Ovary (tissue), 9 donors: ENCODE data around the gene GTF2IRD2. TPM values are rescaled to one million over a fixed set of nuclear protein-coding genes. Genes with fewer than 3 reads are reported as not detected.
"Not testable (repeated sequence)": the region's sequence is repeated elsewhere in the genome, so short reads cannot be mapped to it uniquely, and the experiment has no call there.

Experiments used
- DNase-seq, 5 donors: peaks; one replicate each; pipeline ENCODE4 v3.0.0-alpha.2; 2019 to 2020
- H3K27ac ChIP-seq, 2 donors: fragments of 200-600 bp; one replicate each; pipeline versions ENCODE4 v1.5.1 to v1.8.0; 2019 to 2022
- H3K27me3 ChIP-seq: fragments of 200-600 bp; one replicate; pipeline ENCODE4 v1.8.0; 2022
- H3K36me3 ChIP-seq: fragments of 200-600 bp; sonication (generic); one replicate; pipeline ENCODE4 v1.5.1; 2019
- H3K4me1 ChIP-seq: one replicate; pipeline ENCODE4 v1.8.1; 2013; ENCODE audit warnings: mild to moderate bottlenecking, moderate library complexity; ENCODE audit not compliant: insufficient read depth
- H3K4me3 ChIP-seq: fragments of 200-600 bp; sonication (generic); one replicate; pipeline ENCODE4 v1.5.1; 2017
- H3K9me3 ChIP-seq, 2 donors: fragments of 200-600 bp in 1 of 2; sonication (generic) in 1 of 2; one replicate each; pipeline versions ENCODE4 v1.5.1 to v1.8.1; 2013 to 2019; ENCODE audit warnings: mild to moderate bottlenecking in 1 of 2, moderate library complexity in 1 of 2
- WGBS, 3 donors: extraction: QIAGEN DNeasy Blood & Tissue Kit in 1 of 3; methylation state at CpG; one replicate each; pipeline versions ENCODE4 v1.1.5 to v1.1.7; 2013 to 2017; 5-methylcytosine and 5-hydroxymethylcytosine counted together
- intact Hi-C, 4 donors: fragments of 100-400 bp; cut with DNase I; formaldehyde crosslinking; loops; one replicate each; pipeline versions ENCODE4 v1.11.0 to v1.15.1; 2022 to 2023
- polyA plus RNA-seq, 2 donors: library from polyadenylated mRNA; stranded (reverse); fragments of 200-250 nt in 1 of 2; fragments of 350-450 nt in 1 of 2; fragmentation: Illumina TruSeq in 1 of 2; extraction: RNeasy Lipid Tissue Mini Kit (QIAGEN cat#74804) in 1 of 2; gene quantifications; one replicate each; pipeline ENCODE4 v1.2.3, GENCODE V29; 2013 to 2014
- total RNA-seq, 7 donors: library from RNA; depleted of rRNA in 2 of 7; stranded (reverse); fragments of >200 nt in 2 of 7; fragmentation: NEBNext Ultra II Directional in 3 of 7; extraction: Animal tissue kit (Norgen Biotek cat#: 25700) in 3 of 7; gene quantifications; one replicate each; pipeline versions ENCODE4 v1.1.0 to v1.2.4, GENCODE V29; 2016 to 2023
- donor health status: DM: no; HTN: no; CAD: no; lungs with moderate emphysema.
- donor health status: DM: no; HTN: no; CAD: no.
- donor health status: Bipolar disorder and iron deficiency.
- donor health status: DM: yes; HTN: yes; CAD: no.
- donor health status: DM: no; HTN: no; CAD: no.
- donor health status: DM: yes; HTN: yes; CAD: no.

The GTF2IRD2 gene
- total and polyA plus RNA-seq, 9 donors: 16.3 to 46.7 (median 23.9) TPM

GRCh38 chr7:74779053-74779452, 72.4 kb downstream of the GTF2IRD2 start:
- H3K9me3 ChIP-seq, H3K4me1 ChIP-seq, H3K4me3 ChIP-seq, DNase-seq, H3K27me3 ChIP-seq, intact Hi-C loops, H3K36me3 ChIP-seq, H3K27ac ChIP-seq: not testable (repeated sequence)
- 78% methylated on average over 12 of the region's 17 CpGs; no CpG with 5 or more reads in 2 of the 3 donors for WGBS, 3 donors

DNA sequence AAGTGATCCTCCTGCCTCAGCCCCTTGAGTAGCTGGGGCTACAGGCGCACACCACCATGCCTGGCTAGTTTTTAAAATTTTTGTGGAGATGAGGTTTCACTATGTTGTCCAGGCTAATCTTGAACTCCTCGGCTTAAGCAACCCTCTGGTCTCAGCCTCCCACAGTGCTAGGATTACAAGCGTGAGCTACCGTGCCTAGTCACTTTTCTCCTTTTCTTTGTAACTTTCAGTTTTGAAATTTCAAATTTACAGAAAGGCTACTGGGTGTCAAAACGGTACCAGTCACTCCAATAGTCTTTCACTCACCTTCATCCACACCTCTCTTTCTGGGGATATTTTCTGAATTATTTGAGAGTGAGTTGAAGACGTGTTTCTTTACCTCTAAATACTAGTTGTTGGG, 76.3 kb downstream of the GTF2IRD2 start:
- DNase-seq, H3K9me3 ChIP-seq, H3K4me3 ChIP-seq, H3K27ac ChIP-seq, intact Hi-C loops, H3K27me3 ChIP-seq, H3K4me1 ChIP-seq, H3K36me3 ChIP-seq: not testable (repeated sequence)
- WGBS, 3 donors: no CpG with 5 or more reads among the region's 6 CpGs

GRCh38 chr7:74773760-74774750, 77.3 kb downstream of the GTF2IRD2 start, which contains the start of gene NCF1:
NCF1 (plus strand) TSS chr7:74774011; CDS start chr7:74774032, 21 bp downstream.
- H3K36me3 ChIP-seq, H3K27ac ChIP-seq, intact Hi-C loops, H3K4me1 ChIP-seq, H3K27me3 ChIP-seq, H3K4me3 ChIP-seq, DNase-seq, H3K9me3 ChIP-seq: not testable (repeated sequence)
- no CpG with 5 or more reads among the region's 21 CpGs for WGBS, 3 donors

- H3K27ac ChIP-seq, H3K4me1 ChIP-seq, intact Hi-C loops, H3K4me3 ChIP-seq, DNase-seq, H3K9me3 ChIP-seq, H3K36me3 ChIP-seq, H3K27me3 ChIP-seq: not testable (repeated sequence)
- 74 to 93% (median 75%) methylated on average over 2 to 6 of the region's 6 CpGs for WGBS, 3 donors
These were observed 79.3 kb downstream of the GTF2IRD2 start for GRCh38 chr7:74772093-74772492.

- 77 to 84% (median 83%) methylated on average over 4 to 5 of the region's 7 CpGs for WGBS, 3 donors
- not testable (repeated sequence) for H3K9me3 ChIP-seq, DNase-seq
These were observed 81.3 kb downstream of the GTF2IRD2 start for GRCh38 chr7:74770062-74770461.

DNA sequence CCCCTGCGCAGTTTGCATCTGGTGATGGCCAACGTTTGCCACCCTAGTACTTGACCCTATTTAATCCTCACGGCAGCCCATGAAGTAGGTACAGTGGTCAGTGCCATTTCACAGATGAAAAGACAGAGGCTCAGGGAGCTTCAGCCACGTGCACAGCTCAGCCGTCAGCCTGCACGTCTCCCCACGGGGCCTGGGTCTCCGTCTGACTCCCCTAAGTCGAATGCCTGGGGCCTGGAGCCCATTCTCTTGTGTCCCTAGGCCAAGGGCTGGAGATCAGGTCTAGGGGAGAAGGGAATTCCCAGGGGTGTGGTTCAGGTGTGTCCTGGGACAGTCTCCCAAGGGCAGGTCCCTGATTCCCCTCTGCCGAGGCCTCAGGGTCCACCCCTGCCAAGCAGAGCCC, 84.4 kb downstream of the GTF2IRD2 start:
- H3K4me1 ChIP-seq, intact Hi-C loops, DNase-seq, H3K27ac ChIP-seq, H3K4me3 ChIP-seq, H3K27me3 ChIP-seq, H3K9me3 ChIP-seq, H3K36me3 ChIP-seq: not testable (repeated sequence)
- 57 to 72% (median 60%) methylated on average over 6 to 7 of the region's 10 CpGs for WGBS, 3 donors

More at GRCh38 chr7:74770062-74770461, 81.3 kb downstream of the GTF2IRD2 start:
- H3K4me1 ChIP-seq, H3K27ac ChIP-seq, H3K27me3 ChIP-seq, H3K4me3 ChIP-seq, H3K36me3 ChIP-seq, intact Hi-C loops: not testable (repeated sequence)

DNA sequence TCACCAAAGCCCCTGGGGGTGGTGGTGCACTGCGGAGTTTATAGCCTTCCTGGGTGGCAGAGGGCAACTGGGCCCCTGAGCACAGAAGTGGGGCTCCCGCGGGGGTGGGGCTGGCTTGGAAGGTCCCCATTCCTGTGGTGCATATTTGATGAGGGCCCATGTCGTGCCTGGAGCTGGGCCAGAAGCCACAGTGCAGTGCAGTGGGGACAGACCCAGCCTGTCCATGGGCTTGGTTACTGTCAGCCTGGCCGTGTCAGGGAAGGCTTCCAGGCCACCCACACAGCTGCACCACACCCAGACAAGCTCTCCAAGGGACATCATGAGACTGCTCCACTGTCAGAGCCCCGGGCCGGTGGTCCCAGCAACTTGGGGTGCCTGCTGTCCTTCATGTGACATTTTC, 84.9 kb downstream of the GTF2IRD2 start:
- H3K27ac ChIP-seq, H3K36me3 ChIP-seq, H3K27me3 ChIP-seq, H3K4me3 ChIP-seq, H3K9me3 ChIP-seq, DNase-seq, H3K4me1 ChIP-seq, intact Hi-C loops: not testable (repeated sequence)
- 67% methylated on average over 1 of the region's 7 CpGs; no CpG with 5 or more reads in 2 of the 3 donors for WGBS, 3 donors

DNA sequence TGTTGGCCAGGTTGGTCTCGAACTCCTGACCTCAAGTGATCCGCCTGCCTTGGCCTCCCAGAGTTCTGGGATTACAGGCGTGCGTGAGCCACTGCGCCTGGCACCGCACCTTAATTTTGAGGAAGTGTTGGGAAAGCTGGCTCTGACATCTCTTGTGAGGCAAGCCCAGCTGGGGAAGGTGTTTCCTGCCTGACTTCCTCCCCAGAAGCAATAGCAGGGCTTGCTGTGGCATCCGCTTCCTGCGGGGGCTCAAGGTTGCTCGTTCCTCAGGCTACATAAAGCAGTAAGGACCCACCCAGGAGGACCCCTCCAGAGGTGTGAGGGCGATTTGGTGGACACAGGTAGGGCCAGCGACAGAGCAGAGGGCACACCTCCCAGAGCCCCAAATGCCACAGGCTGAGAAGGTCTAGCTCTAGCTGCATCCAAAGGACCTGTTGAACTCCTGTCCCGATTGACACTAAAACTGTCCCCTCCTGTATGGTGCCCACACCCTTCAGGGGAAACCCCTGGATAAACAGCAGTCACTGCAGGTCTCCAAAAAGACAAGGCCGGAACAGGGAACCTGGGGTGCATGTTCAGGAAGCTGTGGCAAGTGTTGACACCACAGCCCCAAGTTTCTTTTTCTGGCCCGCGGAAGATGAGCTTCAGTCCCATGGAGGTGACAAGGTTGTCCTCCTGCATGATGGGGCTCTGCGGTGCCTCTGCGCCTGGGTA, 86.0 kb downstream of the GTF2IRD2 start:
- no CpG with 5 or more reads among the region's 17 CpGs for WGBS, 3 donors

DNA sequence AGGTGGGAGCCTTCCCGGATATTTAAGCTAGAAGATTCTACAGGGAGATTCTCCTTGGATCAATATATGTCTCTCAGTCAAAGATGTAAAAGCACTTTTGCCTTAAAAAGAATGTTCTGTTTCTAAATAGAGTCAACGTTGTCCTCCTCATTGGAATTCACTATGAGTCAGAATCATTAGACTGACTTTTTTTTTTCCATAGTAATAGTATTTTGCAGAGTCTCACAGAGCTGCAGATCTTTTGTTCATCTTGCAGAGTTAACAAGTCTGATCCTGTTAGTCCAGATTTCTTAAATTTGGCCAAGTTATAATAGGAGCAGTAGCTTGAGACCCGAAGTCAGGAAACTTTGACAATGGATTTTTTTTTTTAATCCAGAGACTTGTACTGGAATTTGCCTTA, 92.4 kb downstream of the GTF2IRD2 start:
- H3K27me3 ChIP-seq, intact Hi-C loops, H3K4me3 ChIP-seq, H3K36me3 ChIP-seq, H3K4me1 ChIP-seq, DNase-seq, H3K27ac ChIP-seq, H3K9me3 ChIP-seq: not testable (repeated sequence)
- WGBS, 3 donors: no CpG with 5 or more reads among the region's 3 CpGs

More for the DNA sequence above, 86.0 kb downstream of the GTF2IRD2 start:
- DNase-seq, H3K4me3 ChIP-seq, intact Hi-C loops, H3K4me1 ChIP-seq, H3K9me3 ChIP-seq, H3K27me3 ChIP-seq, H3K36me3 ChIP-seq, H3K27ac ChIP-seq: not testable (repeated sequence)

GRCh38 chr7:74758268-74758667, 93.1 kb downstream of the GTF2IRD2 start:
- DNase-seq: not testable (repeated sequence)
- WGBS, 3 donors: no CpG with 5 or more reads among the region's 7 CpGs

DNA sequence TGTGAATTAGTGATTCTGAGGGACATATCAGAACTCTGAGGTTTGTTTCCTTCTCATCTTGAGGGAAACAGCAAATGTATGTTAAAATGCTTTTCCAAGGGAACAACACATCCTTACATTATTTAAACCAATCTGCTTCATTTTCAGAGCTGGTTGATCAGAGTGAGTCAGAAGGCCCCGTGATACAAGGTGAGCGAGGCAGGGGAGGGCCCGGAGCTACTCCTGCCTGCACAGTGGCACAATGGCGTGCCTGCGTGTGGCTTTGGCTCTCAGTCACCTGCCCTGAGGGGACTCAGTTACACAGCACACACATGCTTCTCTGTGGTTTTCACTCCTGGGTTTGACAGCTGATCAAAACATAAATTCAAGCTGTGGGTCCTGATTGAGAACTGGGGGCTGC, 94.7 kb downstream of the GTF2IRD2 start:
- H3K4me3 ChIP-seq, H3K4me1 ChIP-seq, intact Hi-C loops, H3K27ac ChIP-seq, H3K27me3 ChIP-seq, H3K36me3 ChIP-seq, DNase-seq, H3K9me3 ChIP-seq: not testable (repeated sequence)
- WGBS, 3 donors: no CpG with 5 or more reads among the region's 5 CpGs

More at GRCh38 chr7:74758268-74758667, 93.1 kb downstream of the GTF2IRD2 start:
- intact Hi-C loops, H3K27ac ChIP-seq, H3K4me3 ChIP-seq, H3K9me3 ChIP-seq, H3K36me3 ChIP-seq, H3K27me3 ChIP-seq, H3K4me1 ChIP-seq: not testable (repeated sequence)
